ENCODE data around the gene TAGAP. TPM values are rescaled to one million over a fixed set of nuclear protein-coding genes. Genes with fewer than 3 reads are reported as not detected.

Gene TAGAP
- polyA plus RNA-seq, 4 donors, result 0.45 to 2.6 (median 0.66) TPM

Other genes starting within 250 kb of the TAGAP start
- gene EZR, start 225.6 kb downstream of the TAGAP start, polyA plus RNA-seq (ENCODE audit: insufficient read length in 4 of 4), result 100 to 1,000 TPM in 3 of 4 donors, 10 to 100 TPM in 1; 34.8 to 275 (median 243) TPM
- gene RSPH3, start 44.8 kb downstream of the TAGAP start, polyA plus RNA-seq (ENCODE audit: insufficient read length in 4 of 4), result 10 to 100 TPM in 3 of 4 donors, 1 to 10 TPM in 1; 7.1 to 17.6 (median 15.4) TPM
- 10 to 100 TPM in 2 of 4 donors, 1 to 10 TPM in 2; 5.7 to 41.4 (median 10.1) TPM for gene FNDC1, start 124.4 kb upstream of the TAGAP start, polyA plus RNA-seq (ENCODE audit: insufficient read length in 4 of 4)

All from left renal pelvis (tissue), 4 donors.